Activated CD8-positive, alpha-beta memory T cell treated with anti-CD3 and anti-CD28 coated beads, Interleukin-2, amount 50 U/mL, for 1 hour (primary cell): ENCODE results near the gene BICD2.
A peak's percentile ranks its signal among the peaks of the same experiment; 100 is the strongest.
"Not testable (repeated sequence)": the region's sequence is repeated elsewhere in the genome, so short reads cannot be mapped to it uniquely, and the experiment has no call there.

Experiments used
- DNase-seq: peaks from one replicate; pipeline ENCODE4 v3.0.0-alpha.2; 2020; ENCODE audit errors: extremely low read depth

Gene BICD2

DNA sequence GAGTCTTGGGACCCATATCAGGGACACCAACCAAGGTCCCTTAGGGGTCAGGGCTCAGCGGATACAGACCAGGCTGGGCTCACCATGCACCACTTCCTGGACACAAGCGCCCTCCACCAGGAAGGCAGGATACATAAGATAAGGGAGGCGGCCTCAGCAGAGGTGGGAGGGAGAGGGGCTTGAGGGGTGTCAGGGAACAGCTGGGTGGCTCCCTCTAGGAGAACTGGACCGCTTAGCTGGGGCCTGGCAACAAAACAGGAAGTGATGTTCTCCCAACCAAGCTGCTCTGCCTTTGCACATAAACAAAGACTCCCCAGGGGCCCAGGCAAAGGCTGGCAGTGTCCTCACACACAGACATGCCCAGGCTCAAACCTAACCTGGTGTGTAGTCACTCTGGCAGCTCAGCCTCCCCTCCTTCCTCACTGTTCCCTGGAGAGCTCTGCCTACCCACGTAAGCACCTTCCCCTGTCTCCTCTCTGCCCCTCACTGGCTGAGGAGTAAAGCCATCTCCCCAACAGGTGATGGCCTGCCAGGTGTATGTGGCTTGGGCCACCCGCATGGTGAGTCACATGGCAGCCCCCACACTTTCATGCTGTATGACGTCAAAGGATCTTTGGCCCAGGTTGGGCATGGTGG lies 5.8 kb upstream of the BICD2 start:
- no peak for DNase-seq

DNA sequence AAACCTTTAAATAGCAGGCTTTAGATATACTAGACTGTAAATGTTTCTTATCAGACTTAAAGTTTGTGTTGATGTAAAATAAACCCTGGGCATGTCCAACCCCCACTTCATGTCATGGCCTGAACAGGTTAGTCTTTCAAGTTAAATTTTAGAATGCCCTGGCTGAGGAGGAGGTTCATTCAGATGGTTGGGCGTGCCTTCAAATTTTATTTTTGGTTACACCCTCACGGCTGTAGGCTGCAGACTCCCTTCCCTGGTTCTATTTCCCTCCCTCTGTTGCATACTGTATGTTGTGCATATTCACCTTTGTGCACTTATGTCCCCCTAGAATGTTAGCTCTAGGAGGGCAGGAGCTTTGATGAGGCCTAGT lies 5.3 kb upstream of the BICD2 start:
- DNase-seq = no peak

DNA sequence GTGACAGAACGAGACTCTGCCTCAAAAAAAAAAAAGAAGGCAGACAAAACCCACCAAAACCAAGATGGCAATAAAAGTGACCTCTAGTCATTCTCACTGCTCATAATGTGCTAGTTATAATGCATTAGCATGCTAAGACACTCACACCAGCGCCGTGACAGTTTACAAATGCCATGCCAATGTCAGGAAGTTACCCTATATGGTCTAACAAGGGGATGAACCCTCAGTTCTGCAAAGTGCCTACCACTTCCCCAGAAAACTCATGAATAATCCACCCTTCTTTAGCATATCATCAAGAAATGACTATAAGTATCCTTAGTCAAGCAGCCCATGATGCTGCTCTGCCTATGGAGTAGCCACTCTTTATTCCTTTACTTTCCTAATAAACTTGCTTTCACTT lies 4.7 kb upstream of the BICD2 start:
- DNase-seq = no peak

DNA sequence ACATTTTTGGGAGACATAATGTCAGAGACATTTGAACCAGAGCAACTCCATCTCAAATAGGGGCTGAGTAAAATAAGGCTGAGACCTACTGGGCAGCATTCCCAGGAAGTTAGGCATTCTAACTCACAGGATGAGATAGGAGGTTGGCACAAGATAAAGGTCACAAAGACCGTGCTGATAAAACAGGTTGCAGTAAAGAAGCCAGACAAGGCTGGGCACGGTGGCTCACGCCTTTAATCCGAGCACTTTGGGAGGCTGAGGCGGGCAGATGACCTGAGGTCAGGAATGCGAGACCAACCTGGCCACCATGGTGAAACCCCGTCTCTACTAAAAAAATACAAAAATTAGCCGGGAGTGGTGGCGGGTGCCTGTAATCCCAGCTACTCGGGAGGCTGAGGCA lies 4.2 kb upstream of the BICD2 start:
- not testable (repeated sequence) for DNase-seq

DNA sequence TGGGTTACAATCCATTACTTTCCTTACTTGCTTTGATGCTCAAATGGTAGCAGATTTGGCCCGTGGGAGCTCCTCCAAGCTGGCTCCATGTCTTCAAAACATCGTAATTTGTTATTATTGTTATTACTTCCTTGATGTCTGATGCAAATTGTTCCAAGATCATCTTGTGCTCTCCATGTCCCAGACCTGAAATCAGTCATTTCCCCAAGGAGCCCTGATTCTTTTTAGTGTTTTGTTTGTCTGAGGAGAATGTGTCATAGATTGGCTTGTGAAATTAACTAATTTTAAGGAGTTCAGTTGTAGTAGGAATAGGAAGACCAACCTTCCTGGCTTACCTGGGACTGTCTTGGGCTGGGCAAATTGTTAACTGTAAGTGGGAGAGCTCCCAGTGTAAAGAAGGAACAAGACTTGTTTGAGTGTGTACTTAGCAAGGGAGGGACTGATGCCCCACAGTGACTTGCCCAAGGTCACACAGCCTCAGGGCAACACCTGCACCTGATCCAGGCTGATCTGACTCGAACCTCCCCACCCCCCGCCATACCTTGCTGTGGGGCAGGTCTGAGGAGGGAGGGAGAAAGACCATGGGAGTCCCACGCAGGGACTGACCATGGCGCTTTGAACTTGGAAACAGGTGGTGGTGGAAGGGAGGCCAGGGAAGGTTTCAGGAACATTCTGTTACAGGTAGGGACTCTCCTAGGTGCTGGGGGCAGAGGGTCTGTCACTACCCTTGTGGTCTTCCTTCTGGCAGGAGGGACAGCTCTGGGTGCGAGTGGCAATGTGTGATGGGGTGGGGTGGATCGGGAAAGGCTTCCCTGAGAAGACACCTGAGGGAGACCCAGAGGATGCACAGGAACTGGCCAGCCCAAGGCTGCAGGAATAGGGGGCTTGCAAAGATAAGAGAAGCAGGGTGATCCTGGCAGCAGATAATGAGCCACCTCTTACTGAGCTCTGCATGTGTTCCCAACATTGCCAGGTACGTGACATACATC lies 2.7 kb upstream of the BICD2 start:
- no peak for DNase-seq

DNA sequence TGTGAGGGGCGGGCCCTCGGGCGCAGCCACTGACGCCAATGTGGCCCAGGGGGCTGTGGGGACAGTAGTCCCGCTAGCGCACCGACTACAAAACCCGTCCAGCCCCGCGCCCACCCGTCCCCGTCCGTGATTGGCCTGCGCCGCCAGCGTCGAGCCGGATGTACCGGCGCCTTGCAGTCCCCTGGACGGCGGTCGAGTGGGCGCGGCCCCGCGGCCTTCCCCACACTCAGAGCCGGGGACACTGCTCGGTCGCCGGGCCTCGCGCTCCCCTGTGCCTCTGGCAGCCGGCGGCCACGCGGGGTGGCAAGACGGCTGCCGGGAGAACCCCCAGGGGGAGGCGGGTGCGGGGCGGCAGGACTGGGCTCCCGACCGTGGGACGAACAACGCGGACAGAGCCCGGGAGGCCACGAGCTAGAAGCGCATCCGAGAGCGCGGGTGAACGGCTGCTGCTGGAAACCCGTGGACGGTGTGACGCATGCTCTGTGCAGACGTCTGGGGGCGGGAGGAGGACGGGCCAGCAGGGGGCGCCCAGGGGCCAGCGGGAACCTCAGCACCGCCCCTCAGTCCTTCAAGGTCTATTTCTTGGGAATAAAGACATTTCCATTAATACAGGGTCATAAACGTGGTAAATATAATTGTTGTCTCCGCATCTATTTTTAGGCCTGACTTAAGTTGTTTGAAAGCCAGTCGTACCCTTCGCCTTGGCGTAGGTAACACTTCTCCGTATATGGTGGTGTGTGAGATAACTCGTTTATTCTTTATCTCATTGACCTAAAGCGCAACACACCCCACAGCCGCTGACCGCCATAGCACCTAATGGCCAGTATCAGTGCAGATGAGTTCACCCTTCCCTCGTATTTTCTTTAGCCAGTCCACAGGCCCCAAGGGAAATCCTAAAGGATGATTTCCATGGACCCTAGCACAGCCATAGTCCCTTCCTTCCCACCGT lies 629 bp upstream of the BICD2 start:
- DNase-seq = peak; percentile 93

DNA sequence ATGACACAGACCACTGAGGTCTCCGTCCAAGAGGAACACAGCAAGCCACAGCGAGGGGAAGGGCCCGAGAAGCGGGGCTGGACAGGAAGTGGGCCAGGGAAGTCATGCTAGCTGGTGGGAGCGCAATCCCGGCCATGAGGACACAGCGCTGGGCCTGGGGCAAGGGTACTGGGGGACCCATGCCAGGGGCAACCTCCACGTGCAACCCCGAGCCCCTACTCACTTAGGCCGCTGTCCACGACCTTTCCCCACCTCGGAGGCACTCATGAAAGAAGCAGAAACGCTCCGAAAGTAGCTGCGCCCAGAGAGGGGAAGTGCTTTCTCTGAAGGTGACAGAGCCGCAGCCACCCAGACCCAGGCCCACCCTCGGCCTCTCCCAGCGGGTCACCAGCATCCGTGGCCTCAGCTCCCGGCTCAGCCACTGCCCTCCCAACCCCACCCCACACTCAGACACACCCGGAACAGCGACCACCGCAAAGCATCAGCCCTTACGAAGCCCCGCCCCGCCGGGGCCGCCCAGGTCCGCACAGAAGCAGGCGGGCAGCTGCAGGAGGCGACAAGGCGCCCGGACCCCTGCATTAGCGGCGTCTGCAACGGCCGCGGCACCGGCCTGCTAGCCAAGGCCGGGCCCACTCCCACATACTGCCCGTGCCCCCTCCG lies 782 bp downstream of the BICD2 start:
- DNase-seq = no peak

DNA sequence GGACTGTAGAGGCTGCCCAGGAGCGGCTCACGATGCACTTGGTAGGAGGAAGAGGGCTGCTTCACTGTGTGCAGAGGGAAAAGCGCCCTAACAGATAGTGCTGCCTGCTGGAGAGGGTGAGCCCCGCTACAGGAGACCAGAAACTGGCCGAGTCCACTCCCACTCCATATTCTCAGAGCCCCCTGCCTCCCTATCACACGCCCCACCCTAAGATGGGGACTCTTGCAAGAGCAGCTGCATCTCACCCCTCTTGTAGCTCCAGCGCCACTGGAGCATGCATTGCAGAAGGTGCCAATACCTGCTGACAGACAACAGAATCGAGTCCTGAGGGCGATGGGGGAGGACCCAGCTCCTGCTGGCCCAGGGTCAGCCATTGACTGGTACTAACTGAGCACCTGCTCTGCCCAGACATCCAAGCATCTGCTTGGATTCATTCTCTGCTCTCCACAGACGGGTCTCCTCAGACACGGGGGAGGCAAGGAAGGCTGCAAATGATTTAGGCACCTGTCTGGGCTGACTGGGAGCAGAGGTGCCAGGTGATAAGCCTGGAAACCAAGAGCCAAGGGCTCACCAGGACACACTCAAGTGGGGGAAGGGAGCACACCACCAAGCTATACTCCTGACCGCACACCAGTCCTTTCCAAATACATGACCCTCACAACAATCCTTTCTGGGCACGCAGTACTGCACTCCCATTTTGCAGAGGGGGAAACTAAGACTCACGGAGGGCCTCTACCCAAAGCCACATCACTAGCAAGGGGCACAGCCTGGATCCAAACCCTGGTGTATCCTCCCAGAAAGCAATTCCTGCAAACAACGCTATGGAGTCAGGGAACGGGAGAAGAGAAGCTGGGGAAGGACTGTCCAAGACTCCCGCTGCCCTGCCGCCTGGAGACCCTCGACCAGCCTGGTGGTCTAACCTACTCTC lies 1.6 kb downstream of the BICD2 start:
- no peak for DNase-seq

DNA sequence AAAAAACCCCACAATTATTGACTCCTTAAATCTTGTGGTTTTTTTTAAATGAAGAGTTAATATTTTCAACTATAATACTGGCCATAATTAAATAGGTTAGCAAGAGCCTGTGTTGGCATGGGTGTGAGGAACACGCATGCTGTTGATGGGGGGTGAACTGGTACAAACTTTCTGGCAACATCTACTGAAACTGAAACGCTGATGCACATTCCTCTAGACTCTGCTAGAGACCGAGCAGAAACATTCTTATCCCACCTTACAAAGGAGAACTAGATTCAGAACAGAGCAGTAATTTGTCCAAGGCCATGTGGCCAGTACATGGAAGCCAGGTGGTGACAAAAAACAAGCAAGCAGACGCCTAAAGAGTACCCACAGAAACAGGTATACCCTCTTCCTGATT lies 2.4 kb downstream of the BICD2 start:
- no peak for DNase-seq

DNA sequence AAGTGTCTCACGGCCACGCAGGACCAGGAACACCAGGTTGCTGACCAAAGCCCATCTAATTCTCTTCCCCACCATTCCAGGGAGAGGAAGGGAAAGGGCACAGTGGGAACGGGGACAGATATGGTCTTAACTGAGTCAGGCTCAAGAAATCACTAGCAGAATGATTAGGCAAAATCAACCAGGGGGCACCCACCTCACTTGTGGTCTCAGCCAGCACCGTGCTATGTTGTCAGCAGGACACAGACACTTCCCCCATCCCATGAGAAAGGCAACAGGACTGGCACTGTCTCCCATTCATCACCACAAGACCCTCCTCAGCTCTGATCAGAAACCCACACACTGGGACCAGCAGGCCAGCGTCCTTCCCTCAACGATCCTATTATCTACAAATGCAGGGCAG lies 2.9 kb downstream of the BICD2 start:
- no peak for DNase-seq

DNA sequence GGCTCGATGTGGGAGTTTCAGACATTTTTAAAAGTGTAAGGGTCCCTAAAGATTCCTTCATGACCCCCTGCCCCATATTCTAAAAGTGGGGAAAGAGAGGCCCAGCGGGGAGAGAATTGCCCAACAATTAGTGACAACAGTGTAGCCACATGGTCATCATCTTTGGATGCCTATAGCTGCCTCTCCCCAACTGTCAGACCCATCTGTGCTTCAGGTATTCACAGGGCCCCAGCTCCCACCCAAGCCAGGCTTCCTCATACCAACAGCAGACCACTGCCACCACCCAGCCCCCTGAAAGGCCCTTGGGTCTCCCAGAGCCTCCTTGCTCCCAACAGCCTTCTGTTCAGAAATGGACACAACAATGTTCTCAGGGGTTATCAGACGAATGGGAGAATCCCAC lies 4.1 kb downstream of the BICD2 start:
- no peak for DNase-seq

DNA sequence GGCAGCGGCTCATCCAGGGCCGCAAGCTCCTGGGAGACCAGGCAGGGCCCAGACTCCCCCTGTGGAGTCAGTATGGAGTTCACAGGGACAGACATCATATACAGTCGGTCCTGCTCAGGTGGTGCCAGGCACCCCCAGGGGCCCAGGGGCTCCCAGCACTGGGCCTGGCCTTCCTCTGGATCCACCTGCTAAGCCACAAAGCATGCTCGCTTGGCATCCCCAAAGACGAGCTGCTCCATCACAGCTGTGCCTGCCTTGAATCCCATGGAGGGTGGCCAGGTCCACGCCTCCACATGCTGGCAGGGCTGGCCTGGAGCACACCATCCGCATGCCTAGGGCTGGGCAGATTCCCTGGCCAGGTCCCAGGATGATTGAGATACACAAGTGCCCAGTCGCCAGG lies 4.6 kb downstream of the BICD2 start:
- no peak for DNase-seq

DNA sequence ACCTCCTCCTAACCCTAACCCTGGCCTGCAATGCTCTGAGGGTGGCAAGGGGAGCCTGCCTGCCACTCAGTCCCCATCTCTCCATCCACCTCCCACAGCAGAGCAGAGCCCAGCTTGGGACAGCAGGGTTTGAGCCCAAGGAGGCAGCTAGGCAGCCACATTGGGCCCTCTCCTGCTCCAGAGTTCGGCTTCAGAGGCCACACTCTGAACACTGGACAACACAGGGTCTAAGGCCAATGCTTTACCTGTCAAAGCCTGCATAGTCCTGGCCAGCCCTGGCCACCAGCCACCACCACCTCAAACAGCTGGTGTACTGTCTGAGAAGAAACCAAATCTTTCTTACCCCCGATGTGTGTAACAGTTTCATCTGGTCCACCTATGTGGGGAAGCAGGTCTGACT lies 5.2 kb downstream of the BICD2 start:
- DNase-seq = no peak

DNA sequence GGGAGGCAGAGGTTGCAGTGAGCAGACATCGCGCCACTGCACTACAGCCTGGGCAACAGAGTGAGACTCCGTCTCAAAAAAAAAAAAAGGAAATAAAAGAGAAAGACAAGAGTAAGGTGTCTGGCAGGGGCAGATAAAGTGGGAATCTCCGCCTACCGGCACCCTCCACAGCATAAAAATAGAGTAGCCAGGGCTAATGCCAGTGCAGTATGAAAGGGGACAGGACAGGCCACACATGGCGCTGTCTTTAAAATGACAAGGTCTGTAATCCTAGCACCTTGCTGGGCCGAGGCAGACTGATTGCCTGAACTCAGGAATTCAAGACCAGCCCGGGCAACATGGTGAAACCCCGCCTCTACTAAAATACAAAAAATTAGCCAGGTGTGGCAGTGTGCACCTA lies 7.8 kb downstream of the BICD2 start:
- DNase-seq = no peak

DNA sequence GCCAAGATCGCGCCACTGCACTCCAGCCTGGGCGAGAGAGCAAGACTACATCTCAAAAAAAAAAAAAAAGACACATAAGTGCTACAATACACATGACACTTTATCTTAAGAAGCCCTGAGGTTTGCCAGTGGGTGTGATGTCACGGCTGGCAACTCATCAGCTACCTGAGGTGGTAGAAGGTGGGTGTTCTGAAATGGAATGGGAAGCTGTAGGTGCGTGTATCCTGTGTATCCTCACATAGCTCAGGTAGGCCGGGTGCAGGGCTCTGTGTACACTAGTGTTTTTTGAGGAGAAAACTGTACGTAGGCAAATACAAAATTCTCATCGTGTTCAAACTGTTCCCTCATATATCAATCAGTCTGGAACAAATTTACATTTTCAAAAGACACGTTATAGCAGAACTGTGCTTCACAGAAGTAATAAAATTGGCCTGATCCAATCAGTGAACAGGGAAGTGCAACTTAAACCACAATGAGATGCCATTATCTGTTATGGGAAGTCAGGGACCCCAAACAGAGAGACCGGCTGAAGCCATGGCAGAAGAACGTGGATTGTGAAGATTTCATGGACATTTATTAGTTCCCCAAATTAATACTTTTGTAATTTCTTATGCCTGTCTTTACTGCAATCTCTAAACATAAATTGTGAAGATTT lies 10.4 kb downstream of the BICD2 start:
- DNase-seq = no peak

DNA sequence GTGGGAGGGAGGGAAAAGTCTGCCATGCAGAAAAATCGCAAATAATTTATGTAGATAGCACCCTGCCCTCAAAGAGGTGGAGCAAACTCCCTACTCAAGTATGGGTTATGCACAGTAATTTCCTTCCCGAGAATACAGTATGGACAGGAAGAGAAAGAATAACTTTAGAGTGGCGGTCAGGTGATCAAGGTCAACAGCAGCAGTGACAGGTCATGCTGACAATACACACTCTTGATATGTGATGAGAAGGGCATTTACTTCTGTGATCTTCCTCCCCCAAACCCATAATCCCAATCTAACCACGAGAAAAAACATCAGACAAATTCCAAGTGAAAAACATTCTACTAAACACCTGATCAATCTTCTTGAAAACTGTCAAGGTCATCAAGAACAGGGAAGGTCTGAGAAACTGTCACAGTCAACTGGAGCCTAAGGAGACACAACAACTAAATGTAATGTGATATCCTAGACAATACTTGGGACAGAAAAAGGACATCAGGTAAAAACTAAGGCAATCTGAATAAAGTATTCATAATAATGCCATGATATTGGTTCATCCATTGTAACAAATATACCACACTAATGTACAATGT lies 11.7 kb downstream of the BICD2 start:
- DNase-seq = no peak

DNA sequence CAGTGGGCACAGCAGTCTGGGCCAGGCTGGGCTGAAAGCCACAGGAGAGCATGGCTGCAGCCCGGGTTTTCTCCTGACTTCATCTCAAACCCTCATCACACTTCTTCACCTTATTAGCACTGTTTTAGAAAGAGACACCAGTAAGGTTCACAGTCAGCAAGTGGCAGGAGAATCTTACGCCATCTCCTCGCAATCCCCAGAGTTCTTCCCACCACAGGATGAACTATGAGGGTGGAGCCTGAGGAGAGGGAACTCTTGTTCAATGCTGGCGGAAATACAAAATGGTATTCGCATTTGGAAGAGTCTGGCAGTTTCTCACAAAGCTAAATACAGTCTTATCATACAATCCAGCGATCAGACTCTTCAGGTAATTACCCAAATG lies 14.7 kb downstream of the BICD2 start:
- no peak for DNase-seq

DNA sequence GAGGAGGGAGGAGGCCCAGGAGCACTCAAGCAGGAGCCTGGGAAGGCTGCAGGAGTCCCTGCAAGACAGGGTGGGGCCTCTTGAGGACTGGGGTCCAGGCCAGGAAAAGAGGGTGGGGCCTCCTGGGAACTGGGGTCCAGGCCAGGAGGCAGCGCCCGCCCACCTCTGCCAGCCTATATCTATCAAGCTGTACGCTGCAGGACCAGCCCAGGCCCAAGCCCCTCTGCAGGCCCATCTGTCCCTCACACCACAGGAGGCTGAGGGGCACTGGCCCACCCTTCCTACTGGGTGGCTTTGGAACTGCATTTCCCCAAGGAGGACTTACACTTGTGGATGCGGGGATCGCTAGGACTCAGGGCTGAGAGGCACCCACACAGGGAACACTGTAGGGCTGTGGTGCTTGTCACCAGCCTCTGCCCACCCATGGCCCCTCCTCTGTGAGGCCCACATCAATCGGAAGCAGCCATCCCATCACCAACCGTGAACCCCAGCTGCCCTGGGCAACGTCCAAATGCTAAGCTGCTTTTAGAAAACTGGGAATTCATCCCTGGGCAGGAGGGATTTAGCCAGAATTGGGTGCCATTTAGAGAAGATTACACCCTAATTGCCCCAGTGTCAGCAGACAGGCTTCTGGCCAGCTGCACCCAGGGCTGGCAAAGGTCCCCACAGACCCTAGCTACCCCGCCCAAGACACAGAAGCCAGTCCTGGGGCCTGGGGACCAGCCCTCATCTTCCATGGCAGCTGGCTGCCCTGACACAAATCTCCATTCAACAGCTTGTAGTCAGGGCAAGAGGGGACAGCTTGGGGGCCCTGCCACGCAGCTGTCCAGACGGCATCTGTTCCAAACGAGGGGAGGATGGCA lies 15.3 kb downstream of the BICD2 start:
- DNase-seq = no peak

DNA sequence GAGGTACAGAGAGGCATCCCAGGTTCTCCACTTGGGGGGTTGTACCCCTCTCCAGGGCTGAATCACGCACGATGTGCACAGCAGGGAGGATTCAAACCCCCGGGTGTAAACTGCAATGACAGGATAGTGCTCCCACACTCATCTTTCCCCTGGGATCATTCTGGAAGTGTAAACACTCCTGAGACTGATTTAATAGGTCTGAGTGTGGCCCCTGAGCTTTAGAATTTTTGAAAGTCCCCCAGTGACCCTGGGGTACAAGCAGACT lies 16.5 kb downstream of the BICD2 start:
- no peak for DNase-seq
